Measurements from ENCODE around the gene FOXF1. TPM values are rescaled to one million over a fixed set of nuclear protein-coding genes. Genes with fewer than 3 reads are reported as not detected.

FOXF1 gene
- total and polyA plus RNA-seq, 4 donors, result 0.56 to 1.2 (median 0.89) TPM

GRCh38 chr16:86464044-86464443 lies 46.3 kb upstream of the FOXF1 start:
- H3K4me1 ChIP-seq (ENCODE audit: control insufficient read depth in 4 of 4, insufficient read depth in 4 of 4, low read length in 3 of 4), result no peaks in the 10 kb centered on the region
- peaks cover 0 to 7% (median under 1%) of the 10 kb centered on the region in 4 donors for H3K27me3 ChIP-seq (ENCODE audit: control insufficient read depth in 4 of 4, insufficient read depth in 4 of 4, low read length in 3 of 4)
- 95% methylated on average over 2 of the region's 2 CpGs for WGBS
- no peak for DNase-seq (ENCODE audit: low spot score)
- TF ChIP-seq REST (IDR thresholded peaks at IDR 0.05), result no peak
- no peak for TF ChIP-seq RAD21 (IDR thresholded peaks at IDR 0.05)
- TF ChIP-seq FOXA2 (IDR thresholded peaks at IDR 0.05), result no peak
- TF ChIP-seq HNF4A (conservative IDR thresholded peaks at IDR 0.05), result no peak
- TF ChIP-seq CTCF (IDR thresholded peaks at IDR 0.05; ENCODE audit: low read depth, low read length, missing input control), result no peak
- TF ChIP-seq TAF1 (conservative IDR thresholded peaks at IDR 0.05), result no peak
- no peak overlapping the region for H3K4me3 ChIP-seq (ENCODE audit: low read depth in 1 of 3, low read length in 3 of 3)
- peaks cover 0 to 11% (median 0%) of the 10 kb centered on the region in 4 donors for H3K9me3 ChIP-seq (ENCODE audit: control insufficient read depth in 4 of 4, low read length in 3 of 4)
- no peaks in the 10 kb centered on the region for H3K36me3 ChIP-seq (ENCODE audit: control insufficient read depth in 4 of 4, insufficient read depth in 3 of 4, low read depth in 1 of 4, low read length in 3 of 4)
- H3K27ac ChIP-seq (ENCODE audit: low read depth in 1 of 2, low read length in 2 of 2), result no peak overlapping the region
- H3K9ac ChIP-seq (ENCODE audit: low read depth in 1 of 2, low read length in 2 of 2), result no peak overlapping the region

- Histone ChIP-seq H3K9ac (ENCODE audit: low read depth in 1 of 2, low read length in 2 of 2) (no peak overlapping the region), H3K27me3 (ENCODE audit: control insufficient read depth in 4 of 4, insufficient read depth in 4 of 4, low read length in 3 of 4) (peaks cover 0 to 4% (median 0%) of the 10 kb centered on the region in 4 donors), H3K4me1 (ENCODE audit: control insufficient read depth in 4 of 4, insufficient read depth in 4 of 4, low read length in 3 of 4) (no peaks in the 10 kb centered on the region), H3K4me3 (ENCODE audit: low read depth in 1 of 3, low read length in 3 of 3) (no peak overlapping the region), H3K9me3 (ENCODE audit: control insufficient read depth in 4 of 4, low read length in 3 of 4) (peaks cover 0 to 11% (median 0%) of the 10 kb centered on the region in 4 donors), H3K36me3 (ENCODE audit: control insufficient read depth in 4 of 4, insufficient read depth in 3 of 4, low read depth in 1 of 4, low read length in 3 of 4) (no peaks in the 10 kb centered on the region), H3K27ac (ENCODE audit: low read depth in 1 of 2, low read length in 2 of 2) (no peak overlapping the region)
- 83% methylated on average over 2 of the region's 2 CpGs for WGBS
- DNase-seq (ENCODE audit: low spot score), result no peak
- TF ChIP-seq GABPA (IDR thresholded peaks at IDR 0.05 in 1 of 2, conservative IDR thresholded peaks at IDR 0.05 in 1 of 2), result no peak
- no peak for TF ChIP-seq ZBTB33 (IDR thresholded peaks at IDR 0.05)
- TF ChIP-seq TAF1 (conservative IDR thresholded peaks at IDR 0.05), result no peak
- no peak for TF ChIP-seq JUND (IDR thresholded peaks at IDR 0.05)
- no peak for TF ChIP-seq HNF4G (IDR thresholded peaks at IDR 0.05)
- TF ChIP-seq FOXA1 (IDR thresholded peaks at IDR 0.05), result no peak
- TF ChIP-seq YY1 (IDR thresholded peaks at IDR 0.05), result no peak
- TF ChIP-seq NR2F2 (IDR thresholded peaks at IDR 0.05), result no peak
- no peak for TF ChIP-seq HNF4A (conservative IDR thresholded peaks at IDR 0.05)
- TF ChIP-seq EGR1 (IDR thresholded peaks at IDR 0.05; ENCODE audit: low read depth in 2 of 2), result no peak
- TF ChIP-seq ATF3 (IDR thresholded peaks at IDR 0.05), result no peak
Measured at GRCh38 chr16:86465434-86465833, 44.9 kb upstream of the FOXF1 start.

Data from liver (tissue), 9 donors.